WTC11 (cell line): ENCODE results near the gene KIAA1210. TPM values are rescaled to one million over a fixed set of nuclear protein-coding genes. Genes with fewer than 3 reads are reported as not detected.

Experiments used
- ATAC-seq: fragments of 200-7000 bp; cut with Tn5 transposase; 2 replicates; pipeline ENCODE4 v1.10.0; 2021; ENCODE audit warnings: mild to moderate bottlenecking, moderate library complexity
- CTCF ChIA-PET: fragments of 300-600 bp; sonication (Branson Sonifier 250); formaldehyde crosslinking; loops from one replicate; lab custom pipeline; 2021; ENCODE audit warnings: antibody characterized with exemption; lab: Charles Lee
- POLR2A ChIA-PET: fragments of 350-600 bp; sonication (Branson Sonifier 250); formaldehyde crosslinking; loops from one replicate; lab custom pipeline; 2021; ENCODE audit warnings: antibody characterized with exemption; lab: Charles Lee
- DNase-seq: peaks from one replicate; pipeline ENCODE4 v3.0.0; 2021; ENCODE audit warnings: low spot score
- H3K27ac Mint-ChIP-seq: 2 replicates; pipeline ENCODE4 v1.8.0; 2021; ENCODE audit warnings: mixed read lengths
- H3K27me3 Mint-ChIP-seq: 2 replicates; pipeline ENCODE4 v1.8.0; 2021; ENCODE audit warnings: low read depth, mild to moderate bottlenecking, moderate library complexity, mixed read lengths
- H3K36me3 Mint-ChIP-seq: 2 replicates; pipeline ENCODE4 v1.8.0; 2021; ENCODE audit warnings: mixed read lengths
- H3K4me1 Mint-ChIP-seq: 2 replicates; pipeline ENCODE4 v1.8.0; 2022; ENCODE audit warnings: mixed read lengths
- H3K4me3 Mint-ChIP-seq: 2 replicates; pipeline ENCODE4 v1.8.0; 2021; ENCODE audit warnings: mild to moderate bottlenecking, moderate library complexity, mixed read lengths
- H3K9me3 Mint-ChIP-seq: 2 replicates; pipeline ENCODE4 v1.8.0; 2021; ENCODE audit warnings: mixed read lengths
- AFF4 ChIP-seq: sonication (generic); formaldehyde crosslinking; IDR thresholded peaks from 2 replicates; pipeline ENCODE4 v1.8.1; 2023; ENCODE audit warnings: mild to moderate bottlenecking, missing genetic modification reagents, borderline replicate concordance
- AR ChIP-seq: fragments of 250-450 bp; sonication (Bioruptor Pico); IDR thresholded peaks from 2 replicates; pipeline ENCODE4 v1.9.0; 2021; ENCODE audit warnings: mild to moderate bottlenecking
- ATF1 ChIP-seq: sonication (generic); formaldehyde crosslinking; IDR thresholded peaks from 2 replicates; pipeline ENCODE4 v1.8.1; 2023; ENCODE audit warnings: mild to moderate bottlenecking, moderate library complexity, missing genetic modification reagents
- CREB1 ChIP-seq: sonication (generic); formaldehyde crosslinking; IDR thresholded peaks from 2 replicates; pipeline ENCODE4 v1.8.0; 2023; ENCODE audit warnings: mild to moderate bottlenecking, missing genetic modification reagents
- FOXP1 ChIP-seq: sonication (generic); formaldehyde crosslinking; IDR thresholded peaks from 2 replicates; pipeline ENCODE4 v1.8.0; 2022; ENCODE audit warnings: missing genetic modification reagents, mild to moderate bottlenecking, moderate library complexity, borderline replicate concordance
- HMGXB4 ChIP-seq: sonication (generic); formaldehyde crosslinking; IDR thresholded peaks from 2 replicates; pipeline ENCODE4 v1.8.1; 2023; ENCODE audit warnings: mild to moderate bottlenecking, moderate library complexity, missing genetic modification reagents
- JUN ChIP-seq: sonication (generic); formaldehyde crosslinking; IDR thresholded peaks from 2 replicates; pipeline ENCODE4 v1.8.0; 2023; ENCODE audit warnings: mild to moderate bottlenecking, missing genetic modification reagents
- NFE2L1 ChIP-seq: sonication (generic); formaldehyde crosslinking; IDR thresholded peaks from 2 replicates; pipeline ENCODE4 v1.8.1; 2023; ENCODE audit warnings: missing genetic modification reagents
- NR2C2 ChIP-seq: sonication (generic); formaldehyde crosslinking; IDR thresholded peaks from 2 replicates; pipeline ENCODE4 v1.8.0; 2022; ENCODE audit warnings: mild to moderate bottlenecking, missing genetic modification reagents
- NR3C1 ChIP-seq: sonication (generic); formaldehyde crosslinking; conservative IDR thresholded peaks from 2 replicates; pipeline ENCODE4 v1.8.1; 2023; ENCODE audit warnings: low read depth, mild to moderate bottlenecking, missing genetic modification reagents
- PREB ChIP-seq: sonication (generic); formaldehyde crosslinking; IDR thresholded peaks from 2 replicates; pipeline ENCODE4 v1.8.1; 2022; ENCODE audit warnings: mild to moderate bottlenecking, missing genetic modification reagents, moderate library complexity, borderline replicate concordance
- SMAD3 ChIP-seq: sonication (generic); formaldehyde crosslinking; IDR thresholded peaks from 2 replicates; pipeline ENCODE4 v1.8.0; 2022; ENCODE audit warnings: missing genetic modification reagents, mild to moderate bottlenecking, borderline replicate concordance
- ZMAT4 ChIP-seq: fragments of 250-450 bp; sonication (Bioruptor Pico); IDR thresholded peaks from 2 replicates; pipeline ENCODE4 v1.9.0; 2021; ENCODE audit warnings: mild to moderate bottlenecking
- ZNF138 ChIP-seq: sonication (generic); formaldehyde crosslinking; conservative IDR thresholded peaks from 2 replicates; pipeline ENCODE4 v1.8.1; 2022; ENCODE audit warnings: mild to moderate bottlenecking, moderate library complexity, missing genetic modification reagents
- ZNF232 ChIP-seq: sonication (generic); formaldehyde crosslinking; IDR thresholded peaks from 2 replicates; pipeline ENCODE4 v1.8.0; 2022; ENCODE audit warnings: mild to moderate bottlenecking, missing genetic modification reagents
- ZNF263 ChIP-seq: sonication (generic); formaldehyde crosslinking; IDR thresholded peaks from 2 replicates; pipeline ENCODE4 v1.8.1; 2022; ENCODE audit warnings: low read depth, mild to moderate bottlenecking, moderate library complexity, missing genetic modification reagents
- ZNF532 ChIP-seq: fragments of 250-450 bp; sonication (Bioruptor Pico); IDR thresholded peaks from 2 replicates; pipeline ENCODE4 v1.9.0; 2021; ENCODE audit warnings: mild to moderate bottlenecking, borderline replicate concordance
- total RNA-seq: library from RNA; stranded (reverse); gene quantifications from 3 replicates; pipeline ENCODE4 v1.2.3, GENCODE V29; 2021

Gene KIAA1210
- total RNA-seq, 1 experiment from 2014 or later: not detected

- peaks cover 11% of the 10 kb centered on the region; the same call in 1 of the 2 replicates for H3K27me3 Mint-ChIP-seq
- DNase-seq: no peak
- ChIA-PET CTCF (no interaction called here), POLR2A (no interaction called here)
- H3K4me3 Mint-ChIP-seq: no peak overlapping the region
- 0 out of 2 replicates have a peak, but pooled peaks cover 3% of the 10 kb centered on the region for H3K4me1 Mint-ChIP-seq
- no peak for TF ChIP-seq SMAD3 (CRISPR knock-in tag)
- TF ChIP-seq ZNF263 (CRISPR knock-in tag): no peak
- no peak for TF ChIP-seq FOXP1 (CRISPR knock-in tag)
- no peak for TF ChIP-seq ZNF138 (CRISPR knock-in tag)
- no peak for TF ChIP-seq JUN
- no peak for TF ChIP-seq ZNF232 (CRISPR knock-in tag)
- H3K36me3 Mint-ChIP-seq: no peaks in the 10 kb centered on the region
- H3K9me3 Mint-ChIP-seq: no peaks in the 10 kb centered on the region
- no peak for ATAC-seq
- no peak overlapping the region for H3K27ac Mint-ChIP-seq
Observed at GRCh38 chrX:119147486-119147885, 19.9 kb upstream of the KIAA1210 start.

GRCh38 chrX:119145241-119145653 is 17.6 kb upstream of the KIAA1210 start:
- no peak; the same call in 1 of the 2 replicates for ATAC-seq
- ChIA-PET CTCF (interaction anchor here (1.0 to 1.5 kb wide), 3 partner anchors 36 to 367 kb away, joined by 3 to 5 read pairs (median 4); no protein-coding TSS in a partner anchor), POLR2A (no interaction called here)
- H3K27ac Mint-ChIP-seq: no peak overlapping the region
- no peak for TF ChIP-seq HMGXB4
- TF ChIP-seq JUN: no peak
- no peak for TF ChIP-seq AR (CRISPR knock-in tag)
- TF ChIP-seq CREB1 (CRISPR knock-in tag): no peak
- no peak for TF ChIP-seq PREB (CRISPR knock-in tag)
- no peak for TF ChIP-seq ZMAT4
- TF ChIP-seq ATF1 (CRISPR knock-in tag): no peak
- no peak for TF ChIP-seq ZNF532
- no peak for TF ChIP-seq NR2C2 (CRISPR knock-in tag)
- no peak for TF ChIP-seq AFF4 (CRISPR knock-in tag)
- no peak for TF ChIP-seq NR3C1 (CRISPR knock-in tag)
- TF ChIP-seq NFE2L1: no peak
- peak; percentile 24 for DNase-seq
- H3K4me3 Mint-ChIP-seq: no peak overlapping the region
- H3K27me3 Mint-ChIP-seq: no peaks in the 10 kb centered on the region; the same call in 1 of the 2 replicates
- H3K4me1 Mint-ChIP-seq: no peaks in the 10 kb centered on the region
- H3K36me3 Mint-ChIP-seq: no peaks in the 10 kb centered on the region
- no peaks in the 10 kb centered on the region for H3K9me3 Mint-ChIP-seq
